Hematopoietic multipotent progenitor cell treated with erythropoietin and hydrocortisone succinate and interleukin-3 and kit ligand, for 6 days (in vitro differentiated cells): ENCODE measurements around the gene LCN6.
A peak's percentile ranks its signal among the peaks of the same experiment; 100 is the strongest.
"Not testable (repeated sequence)": the region's sequence is repeated elsewhere in the genome, so short reads cannot be mapped to it uniquely, and the experiment has no call there.

Experiments used
- DNase-seq: peaks from one replicate; pipeline ENCODE4 v3.0.0-alpha.2; 2015

Gene LCN6

DNA sequence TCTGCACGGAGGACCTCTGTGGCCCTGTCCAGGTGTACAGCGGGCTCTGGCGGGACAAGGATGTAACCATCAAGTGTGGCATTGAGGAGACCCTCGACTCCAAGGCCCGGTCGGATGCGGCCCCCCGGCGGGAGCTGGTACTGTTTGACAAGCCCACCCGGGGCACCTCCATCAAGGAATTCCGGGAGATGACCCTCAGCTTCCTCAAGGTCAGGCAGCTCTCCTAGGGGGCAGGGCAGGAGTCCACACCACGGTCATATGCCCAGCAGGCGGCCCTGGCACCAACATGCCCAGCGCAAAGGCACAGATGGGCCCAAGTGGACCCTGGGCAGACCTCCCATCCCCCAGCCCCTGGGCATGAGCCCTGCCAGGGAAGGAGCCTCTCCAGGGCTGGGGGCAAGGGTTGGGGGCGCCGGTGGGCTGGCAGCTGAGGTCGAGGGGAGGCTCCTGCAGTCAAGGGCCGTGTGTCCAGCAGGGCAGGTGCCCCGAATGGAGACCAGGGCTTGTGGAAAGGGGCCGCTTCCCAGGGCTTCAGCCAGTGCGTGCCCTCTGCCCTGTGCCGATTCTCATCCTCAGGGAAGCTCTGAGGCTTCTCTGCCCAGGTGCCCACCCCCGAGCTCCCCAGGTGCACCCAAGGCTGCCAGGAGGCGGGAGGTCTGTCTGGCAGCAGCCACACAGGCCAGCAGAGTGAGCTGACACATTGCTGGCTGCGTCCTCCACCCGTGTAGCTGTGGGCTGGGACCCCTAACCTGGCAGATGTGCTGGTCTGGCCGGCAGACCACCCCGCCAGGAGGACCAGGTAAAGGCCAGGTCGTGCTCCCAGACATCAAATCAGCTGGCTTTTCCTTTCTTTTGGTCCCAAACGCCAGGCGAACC lies 26.0 kb downstream of the LCN6 start:
- DNase-seq: no peak

DNA sequence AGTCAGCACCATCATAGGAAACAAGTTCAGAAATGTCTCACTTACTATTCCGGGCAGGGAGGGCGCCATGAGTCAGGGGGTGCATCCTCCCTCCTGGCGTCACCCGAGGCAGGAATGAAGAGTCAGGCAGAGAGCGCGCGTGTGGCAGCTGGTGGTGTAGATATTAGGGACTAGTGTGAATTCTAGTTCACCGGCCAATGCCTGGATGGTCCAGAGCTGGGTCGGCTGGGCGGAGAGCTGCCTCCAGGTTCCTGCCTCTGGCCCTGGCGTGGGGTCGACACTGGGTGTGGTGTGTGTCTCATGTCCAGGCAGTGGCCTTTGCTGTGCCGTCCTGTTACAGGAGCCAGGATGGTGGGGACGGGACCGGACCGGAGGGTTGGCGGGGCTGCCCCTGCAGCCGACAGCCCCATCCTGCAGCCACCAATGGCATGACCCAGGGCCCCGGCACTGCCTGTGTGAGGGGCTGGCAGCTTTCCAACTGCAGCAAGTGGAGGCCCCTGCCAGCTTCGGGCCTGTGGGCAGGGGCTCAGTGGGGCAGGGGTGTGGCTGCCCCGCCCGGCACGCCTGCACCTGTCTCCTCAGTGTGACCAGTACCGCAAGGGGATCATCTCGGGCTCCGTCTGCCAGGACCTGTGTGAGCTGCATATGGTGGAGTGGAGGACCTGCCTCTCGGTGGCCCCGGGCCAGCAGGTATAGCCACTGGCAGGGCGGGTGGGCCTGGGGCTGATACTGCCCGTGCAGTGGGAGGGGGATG lies 26.8 kb downstream of the LCN6 start:
- DNase-seq: peak; percentile 50

DNA sequence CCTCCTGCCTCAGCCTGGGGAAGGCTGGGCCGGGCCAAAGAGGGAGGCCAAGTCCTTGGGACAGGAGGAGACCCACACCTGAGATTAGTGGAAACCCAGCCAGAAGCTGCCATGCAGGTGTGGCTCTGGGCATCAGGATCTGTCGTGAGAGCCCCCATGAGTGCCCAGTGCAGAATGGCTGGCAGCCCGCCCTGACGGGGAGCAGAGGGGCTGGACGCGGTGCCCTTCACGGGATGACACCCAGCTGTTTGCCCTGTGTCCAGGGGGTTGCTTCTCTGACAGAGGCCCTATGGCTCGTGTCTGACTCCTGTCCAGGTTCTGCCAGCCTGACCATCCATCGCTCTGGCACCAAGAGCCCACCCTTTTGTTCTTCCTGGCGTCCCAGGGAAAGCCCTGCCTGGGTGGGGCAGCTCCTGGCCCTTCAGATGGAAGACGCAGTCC lies 27.4 kb downstream of the LCN6 start:
- no peak for DNase-seq

DNA sequence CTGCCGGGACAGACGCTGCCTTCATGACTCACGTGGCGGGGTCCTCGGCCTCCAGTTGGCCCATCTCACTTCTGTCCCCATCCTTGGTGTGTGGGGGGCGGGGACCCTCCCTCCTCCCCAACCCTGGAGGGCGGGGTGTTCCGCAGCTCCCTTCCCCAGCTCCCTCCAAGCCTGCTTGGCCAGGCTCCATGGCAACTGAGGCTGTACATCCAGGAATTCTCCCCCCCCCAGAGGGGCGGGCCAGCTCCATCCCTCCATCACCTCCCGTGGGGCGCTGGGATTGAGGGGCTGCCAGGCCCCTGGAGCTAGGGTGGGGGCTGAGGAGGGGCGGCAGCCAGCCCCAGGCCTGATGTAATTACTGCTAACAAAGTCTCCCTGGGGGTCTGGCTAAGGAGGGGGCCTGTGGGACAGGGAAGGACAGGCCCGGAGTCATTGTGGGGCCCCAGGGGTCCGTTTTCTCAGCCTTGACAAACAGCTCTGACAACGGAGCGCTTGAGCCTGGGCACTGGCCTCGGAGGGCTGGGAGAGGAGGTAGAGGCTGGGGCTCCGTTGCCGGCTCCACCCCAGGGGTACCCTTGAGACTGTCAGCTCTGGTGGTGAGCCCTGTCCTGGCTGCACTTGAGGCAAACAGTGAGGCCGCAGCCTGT lies 28.0 kb downstream of the LCN6 start:
- no peak for DNase-seq

DNA sequence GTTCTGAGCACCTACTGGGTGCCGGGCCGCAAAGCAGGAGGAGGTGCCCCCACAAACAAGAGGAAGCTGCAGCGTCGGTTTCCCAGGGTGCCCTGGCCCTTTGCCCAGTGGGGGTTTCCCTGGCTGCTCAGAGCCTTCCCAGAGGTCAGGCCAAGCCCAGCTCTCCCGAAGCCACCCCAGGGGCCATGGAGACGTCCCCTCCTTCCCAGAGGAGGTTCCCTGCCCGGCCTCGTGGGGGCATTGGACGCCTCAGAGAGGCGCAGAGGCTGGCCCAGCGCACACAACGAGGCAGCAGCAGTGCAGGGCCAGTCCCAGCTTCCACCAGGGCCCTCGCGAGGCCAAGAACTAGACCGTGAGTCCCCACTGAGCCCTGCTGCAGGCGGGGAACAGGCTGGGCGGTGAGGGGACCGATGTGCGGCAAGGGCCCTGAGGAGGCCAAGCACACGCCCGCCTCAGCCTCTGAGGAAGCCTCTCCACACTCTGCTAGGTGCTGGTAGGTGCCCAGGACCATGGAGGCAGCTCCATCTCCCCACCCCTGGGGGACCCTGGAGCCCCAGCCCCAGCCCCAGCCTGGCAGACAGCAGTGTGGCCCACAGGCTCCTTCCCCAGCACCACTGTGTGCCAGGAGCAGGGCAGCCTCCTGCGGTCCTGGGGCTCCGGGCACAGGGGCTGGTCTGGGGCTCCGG lies 29.0 kb downstream of the LCN6 start:
- peak; percentile 53 for DNase-seq

DNA sequence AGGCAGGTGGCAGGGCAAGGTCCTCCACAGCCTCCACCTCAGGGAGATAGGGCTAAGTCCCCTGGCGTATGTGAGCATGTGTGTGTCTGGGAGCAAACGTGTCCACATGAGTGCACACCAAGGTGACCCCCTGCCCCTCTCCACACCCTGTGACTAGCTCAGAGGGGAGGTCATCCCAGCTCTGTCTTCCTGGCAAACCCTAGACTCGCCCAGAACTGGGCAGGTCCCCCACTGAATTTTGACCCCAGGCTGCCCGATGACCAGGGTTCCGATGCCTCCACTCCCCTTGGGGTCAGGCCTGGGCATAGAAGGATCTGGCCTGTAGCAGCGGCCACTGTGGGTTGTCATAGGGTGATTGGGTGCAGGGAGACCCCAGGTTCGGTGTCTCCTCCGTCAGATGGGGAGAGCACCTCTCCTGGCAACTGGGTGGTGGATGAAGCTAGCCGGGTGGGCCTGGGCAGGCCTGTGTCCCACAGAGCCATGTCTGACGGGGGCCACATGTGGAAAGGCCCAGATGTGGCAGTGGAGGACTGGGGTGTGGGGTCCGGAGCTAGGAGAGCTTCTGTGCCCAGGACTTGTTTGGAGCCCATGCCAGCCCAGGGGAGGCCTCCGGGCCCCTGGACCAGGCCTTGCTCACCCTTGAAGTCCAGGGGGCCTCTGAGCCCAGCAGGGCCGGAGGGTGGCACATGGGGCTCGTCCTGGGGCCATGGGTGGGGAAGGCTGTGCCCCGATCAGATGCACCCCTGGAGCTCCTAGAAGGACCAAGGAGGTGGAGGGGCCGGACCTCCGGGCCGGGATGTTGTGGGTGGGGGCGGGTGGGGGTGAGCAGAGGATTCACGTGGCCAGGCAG lies 29.8 kb downstream of the LCN6 start:
- DNase-seq: no peak

DNA sequence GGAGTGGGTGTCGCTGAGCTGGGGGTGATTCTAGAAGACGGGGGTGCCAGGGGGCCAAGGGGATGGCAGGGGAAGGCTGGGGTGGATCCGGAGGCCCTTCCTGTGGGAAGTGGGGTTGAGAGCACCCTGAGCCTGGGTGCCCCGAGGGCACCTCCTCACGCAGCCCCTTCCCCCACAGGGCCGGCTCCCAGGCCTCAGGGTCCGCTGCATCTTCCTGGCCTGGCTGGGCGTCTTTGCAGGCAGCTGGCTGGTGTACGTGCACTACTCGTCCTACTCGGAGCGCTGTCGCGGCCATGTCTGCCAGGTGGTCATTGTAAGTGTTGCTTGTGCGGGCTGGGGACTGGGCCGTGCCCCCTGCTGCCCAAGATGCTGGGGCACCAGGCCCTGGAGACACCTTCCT lies 30.9 kb downstream of the LCN6 start:
- no peak for DNase-seq

DNA sequence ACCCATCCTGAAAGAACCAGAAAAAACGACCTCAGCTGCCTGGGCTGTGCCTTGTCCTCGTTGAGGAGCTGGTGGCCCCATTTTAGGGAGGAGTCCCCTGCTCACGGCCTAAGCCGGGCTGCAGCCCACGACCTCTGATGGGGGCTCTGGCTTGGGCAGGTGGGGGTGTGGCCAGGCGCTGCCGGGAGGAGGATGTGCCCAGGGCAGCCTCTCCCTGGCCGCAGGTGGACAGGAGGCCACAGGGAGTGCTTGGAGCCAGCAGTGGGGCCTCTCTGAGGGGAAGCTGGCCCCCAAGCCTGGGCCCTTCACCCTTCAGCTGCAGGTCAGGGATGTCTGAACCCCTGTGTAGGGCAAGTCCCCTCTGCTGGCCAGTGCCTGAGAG lies 33.4 kb downstream of the LCN6 start:
- DNase-seq: no peak

DNA sequence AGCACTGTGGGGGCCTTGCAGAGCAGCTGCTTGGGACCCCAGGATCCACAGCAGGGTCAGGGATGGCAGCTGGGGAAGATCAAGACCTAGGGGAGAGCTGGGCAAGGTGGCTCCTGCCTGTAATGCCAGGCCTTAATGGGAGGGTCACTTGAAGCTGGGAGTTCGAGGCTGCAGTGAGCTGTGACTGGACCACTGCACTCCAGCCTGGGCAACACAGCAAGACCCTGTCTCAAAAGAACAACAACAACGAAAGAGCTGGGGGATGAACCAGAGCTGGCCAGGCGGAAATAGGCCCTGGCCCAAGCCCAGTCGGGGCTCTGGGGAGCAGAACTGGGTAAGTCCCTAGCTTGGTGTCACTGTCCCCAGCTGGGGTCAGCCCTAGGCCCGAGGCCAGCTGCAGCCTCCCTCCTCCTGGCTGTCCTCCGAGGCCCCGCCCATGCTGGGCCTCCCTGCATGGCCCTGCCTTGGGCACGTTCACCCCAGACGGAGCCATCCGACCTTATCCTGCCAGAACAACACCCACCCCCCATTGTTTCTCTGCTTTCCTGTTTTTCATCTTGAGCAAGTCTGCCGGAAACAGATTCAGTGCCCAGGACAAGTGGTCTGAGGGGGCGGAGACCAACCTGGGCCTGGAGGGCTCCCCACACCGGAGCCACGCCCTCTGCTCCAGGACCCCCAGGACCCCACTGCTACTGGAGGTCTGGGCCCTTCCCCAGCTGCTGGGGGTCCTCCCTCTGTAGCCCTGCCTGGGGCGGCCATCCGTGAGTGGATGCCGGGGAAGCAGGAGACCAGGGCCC lies 34.0 kb downstream of the LCN6 start:
- DNase-seq: peak; percentile 74

DNA sequence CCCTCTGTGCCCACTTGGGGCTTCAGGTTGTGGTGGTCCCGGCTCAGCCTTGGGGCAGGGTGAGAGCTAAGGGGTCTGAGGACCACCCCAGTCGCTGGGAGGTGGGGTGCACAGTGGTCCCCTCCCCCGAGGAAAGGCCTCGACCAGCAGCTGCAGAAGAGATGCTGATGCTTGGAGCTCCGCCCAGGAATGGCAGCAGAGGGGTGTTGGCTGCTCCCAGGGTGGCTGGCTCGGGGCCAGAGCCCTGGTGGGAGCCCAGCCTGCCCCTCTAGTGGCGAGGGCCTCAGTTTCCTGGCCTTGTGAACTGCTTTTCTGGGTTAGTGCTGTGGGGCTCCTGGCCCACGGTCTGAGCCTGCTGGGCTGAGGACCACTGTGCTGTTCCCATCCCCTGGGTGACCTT lies 34.8 kb downstream of the LCN6 start:
- DNase-seq: peak; percentile 65

DNA sequence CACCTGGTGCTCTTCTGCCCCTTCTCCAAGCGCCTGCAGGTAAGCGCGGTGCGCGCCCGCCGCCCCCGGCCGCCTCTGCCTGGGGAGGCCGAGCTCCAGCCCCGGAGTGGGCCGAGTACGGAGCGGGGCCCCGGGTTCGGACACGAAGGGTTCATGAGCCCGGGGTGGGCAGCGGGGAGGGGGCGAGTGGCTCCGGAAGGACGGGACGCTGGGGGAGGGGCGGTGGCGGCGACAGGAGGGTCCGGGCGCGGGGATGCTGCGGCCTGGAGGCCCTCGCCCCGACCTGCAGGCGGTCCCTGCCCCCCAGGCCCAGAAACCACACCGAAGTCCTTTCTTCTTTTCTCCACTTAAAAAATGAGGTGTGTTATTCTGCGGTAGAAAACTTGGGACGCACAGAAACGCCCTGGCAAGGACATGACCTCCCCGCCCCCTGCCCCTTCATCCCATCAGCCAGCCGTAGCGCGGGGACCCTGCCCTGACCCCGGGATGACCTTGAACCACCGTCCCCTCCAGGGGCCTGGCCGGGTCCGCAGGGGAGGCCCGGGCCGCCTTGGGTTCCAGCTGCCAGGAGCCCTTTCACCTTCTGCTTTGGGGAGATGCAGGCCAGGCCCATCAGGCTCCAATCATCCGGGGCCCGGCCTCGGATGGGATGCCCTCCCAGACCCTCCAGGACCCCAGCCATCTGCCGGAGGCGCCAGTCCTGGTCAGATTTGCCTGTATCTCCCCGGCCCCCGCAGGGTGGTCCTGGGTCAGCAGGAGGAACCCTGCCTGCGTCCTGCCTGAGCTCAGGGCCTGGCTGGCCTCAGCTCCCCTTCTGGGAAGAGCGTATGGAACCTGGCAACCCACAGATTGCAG lies 35.4 kb downstream of the LCN6 start:
- DNase-seq: no peak

DNA sequence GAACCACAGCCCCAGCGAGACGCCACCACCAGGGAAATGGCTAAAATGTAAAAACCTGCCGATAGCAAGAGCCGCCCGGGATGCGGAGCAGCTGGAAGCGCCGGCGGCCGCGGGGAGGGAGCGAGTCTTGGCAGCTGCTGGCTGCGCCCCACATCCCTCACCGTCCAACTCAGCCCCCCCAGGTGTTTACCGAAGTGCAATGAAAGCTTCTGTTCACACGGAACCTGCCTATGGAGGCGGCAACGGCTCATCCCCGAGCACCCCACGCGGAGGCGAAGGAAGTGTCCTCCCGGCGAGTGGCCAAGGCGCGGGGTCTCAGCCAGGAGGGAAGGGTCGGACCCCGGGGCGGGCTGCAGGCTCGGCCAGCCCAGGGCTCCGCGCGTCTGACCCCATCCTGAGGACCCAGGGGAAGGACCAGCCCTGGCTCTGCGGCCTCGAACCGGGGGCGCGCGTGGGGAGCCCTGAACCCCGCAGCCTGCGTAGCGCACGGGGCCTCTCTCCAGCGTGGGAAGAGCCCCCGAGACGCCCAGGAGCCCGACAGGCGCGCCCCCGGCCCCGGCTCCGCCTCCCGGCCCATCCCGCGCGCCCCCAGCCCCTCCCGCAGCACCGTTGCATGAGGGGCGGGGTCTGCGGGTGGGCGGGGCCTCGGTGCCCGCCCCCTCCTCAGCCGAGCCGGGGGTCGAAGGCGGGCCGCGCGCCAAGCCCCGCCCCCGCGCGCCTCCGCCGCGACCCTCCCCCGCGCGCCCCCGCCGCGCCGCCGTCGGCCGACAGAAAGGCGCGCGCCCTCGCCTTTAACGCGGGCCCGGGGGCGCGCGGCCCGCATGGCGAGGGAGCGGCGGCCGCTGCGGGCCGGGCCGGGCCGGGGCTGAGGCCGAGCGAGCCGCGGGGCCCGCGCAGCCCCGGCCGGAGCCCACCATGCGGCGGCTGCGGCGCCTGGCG lies 36.3 kb downstream of the LCN6 start, which contains the start of gene DIPK1B:
DIPK1B (plus strand) TSS at position 822 of the 939 bp plus-strand sequence; CDS start at position 916, 94 bp downstream.
- DNase-seq: no peak

DNA sequence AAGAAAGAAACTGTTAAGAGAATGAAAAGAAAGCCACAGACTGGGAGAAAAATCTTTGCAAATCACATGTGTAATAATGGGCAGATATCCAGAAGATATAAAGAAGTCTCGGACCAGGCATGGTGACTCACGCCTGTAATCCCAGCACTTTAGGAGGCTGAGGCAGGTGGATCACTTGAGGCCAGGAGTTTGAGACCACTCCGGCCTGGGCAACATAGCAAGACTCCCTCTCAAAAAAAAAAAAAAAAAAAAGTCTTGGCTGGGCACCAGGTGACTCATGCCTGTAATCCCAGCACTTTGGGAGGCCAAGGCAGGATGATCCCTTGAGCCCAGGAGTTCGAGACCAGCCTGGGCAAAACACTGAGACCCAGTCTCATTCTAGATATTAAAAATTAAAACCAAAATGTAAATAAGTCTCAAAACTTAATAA lies 37.1 kb downstream of the LCN6 start:
- DNase-seq: not testable (repeated sequence)

DNA sequence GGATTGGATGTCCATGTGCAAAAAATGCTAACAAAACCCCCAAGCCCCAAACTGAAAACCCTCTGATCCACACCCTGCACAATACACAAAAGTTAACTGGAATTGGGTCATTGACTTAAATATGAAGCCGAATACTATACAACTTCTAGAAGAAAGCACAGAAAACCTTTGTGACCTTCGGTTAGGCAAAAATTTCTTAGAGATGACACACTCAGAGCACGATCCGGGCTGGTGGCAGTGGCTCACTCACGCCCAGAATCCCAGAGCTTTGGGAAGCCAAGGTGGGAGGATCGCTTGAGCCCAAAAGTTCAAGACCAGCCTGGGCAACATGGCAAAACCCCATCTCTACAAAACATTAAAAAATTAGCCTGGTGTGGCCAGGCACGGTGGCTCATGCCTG lies 37.8 kb downstream of the LCN6 start:
- no peak for DNase-seq

DNA sequence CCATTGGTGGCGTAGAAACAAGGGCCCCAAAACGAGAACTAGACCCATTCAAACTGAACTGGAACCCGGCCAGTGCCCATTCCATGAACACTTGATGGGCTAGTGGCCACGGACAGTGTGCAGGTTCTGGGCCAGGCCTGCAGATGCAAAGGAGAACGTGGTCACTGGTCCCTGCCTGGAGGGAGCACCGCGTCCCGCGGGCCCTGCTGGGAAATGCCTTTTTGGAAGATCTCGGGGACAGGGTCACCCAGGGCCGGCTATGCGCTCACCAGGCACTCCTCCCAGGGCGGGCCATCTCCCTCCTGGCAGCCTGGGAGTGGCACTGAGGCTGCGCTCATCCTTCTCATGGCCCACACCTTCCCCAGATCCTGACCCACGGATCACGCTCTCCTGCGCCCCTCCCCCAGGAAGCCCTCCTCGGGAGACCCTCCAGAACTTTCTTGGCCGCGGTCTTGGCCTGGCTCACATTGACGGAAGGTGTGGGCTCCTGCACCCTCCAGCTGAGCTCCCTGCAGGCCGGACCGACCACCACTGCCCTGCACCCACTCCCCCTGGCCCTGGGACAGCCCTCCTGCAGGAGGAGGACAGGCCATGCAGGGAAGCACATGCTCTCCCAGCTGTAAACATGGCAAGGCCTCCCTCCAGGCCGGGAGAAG lies 38.7 kb downstream of the LCN6 start:
- DNase-seq: no peak

DNA sequence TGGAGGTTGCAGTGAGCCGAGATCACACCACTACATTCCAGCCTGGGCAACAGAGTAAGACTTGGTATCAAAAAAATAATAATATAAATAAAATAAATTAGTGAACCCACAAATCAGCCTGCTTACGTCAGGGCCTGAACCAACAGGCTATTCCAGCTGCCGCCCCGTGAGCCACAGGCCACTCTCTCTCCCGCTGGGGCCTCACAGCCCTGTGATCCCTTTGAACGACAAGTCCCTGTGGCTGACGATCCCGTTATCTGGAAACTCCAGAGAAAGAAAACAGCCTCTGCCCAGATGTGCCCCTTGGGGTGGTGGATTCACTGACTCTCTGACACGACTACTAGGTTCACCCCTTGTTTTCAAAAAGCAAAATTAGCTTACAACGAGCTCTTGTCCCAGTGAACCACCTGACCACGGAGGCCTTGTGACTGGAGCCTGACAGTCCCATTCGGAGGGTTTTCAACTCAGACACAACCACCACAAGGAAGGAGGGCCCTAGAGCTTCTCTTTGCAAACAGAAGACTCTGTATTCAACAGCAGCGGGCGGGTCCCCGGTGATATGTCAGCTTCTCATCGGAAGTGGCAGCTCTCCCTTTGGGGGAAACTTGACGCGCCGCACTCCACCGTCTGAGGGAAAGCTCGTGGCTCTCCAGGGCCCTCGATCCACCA lies 40.3 kb downstream of the LCN6 start:
- DNase-seq: no peak

DNA sequence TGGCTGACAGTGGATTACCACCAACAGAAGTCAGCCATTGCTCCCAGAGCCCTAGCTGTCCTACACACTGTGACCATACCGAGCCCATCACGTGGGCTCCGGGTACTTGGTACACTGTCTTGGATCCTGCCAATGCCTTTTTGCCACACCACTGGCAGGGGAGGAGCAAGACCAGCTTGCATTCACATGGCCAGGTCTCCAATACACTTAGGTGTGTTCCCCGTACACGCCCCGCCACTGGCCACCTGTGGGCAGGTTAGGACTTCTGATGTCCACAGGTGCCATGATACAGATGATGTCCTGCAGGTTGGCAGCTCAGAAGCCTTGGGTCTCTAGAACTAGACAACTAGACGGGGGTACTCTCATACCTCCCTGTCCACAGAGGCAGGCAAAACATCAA lies 41.3 kb downstream of the LCN6 start:
- no peak for DNase-seq

DNA sequence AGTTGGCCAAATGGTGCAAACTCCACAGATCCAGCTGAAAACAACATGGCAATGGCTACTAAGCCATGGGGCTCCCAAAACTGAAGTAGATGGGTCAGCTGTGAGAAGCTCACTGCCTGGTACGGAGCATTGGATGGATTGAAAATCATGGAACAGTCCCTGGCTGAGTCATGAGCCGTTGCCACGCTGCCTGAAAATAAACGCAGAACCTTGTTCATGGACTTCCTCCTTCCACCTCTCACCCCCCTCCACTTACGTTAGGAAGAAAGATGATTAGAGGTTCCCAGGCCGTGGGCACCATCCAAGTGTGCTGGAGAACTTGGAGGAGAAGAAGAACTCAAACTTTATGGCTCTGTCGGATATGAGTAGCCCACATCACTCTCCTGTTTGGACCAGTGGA lies 42.8 kb downstream of the LCN6 start:
- no peak for DNase-seq
